Measurements from ENCODE around the gene PELI2. TPM values are rescaled to one million over a fixed set of nuclear protein-coding genes. Genes with fewer than 3 reads are reported as not detected.

Gene PELI2
- total RNA-seq, 1 experiment from 2014 or later, result 2.2 TPM

- peak; percentile 80 for DNase-seq (ENCODE audit: low read depth)
Observed at GRCh38 chr14:56342494-56342942, 224.3 kb downstream of the PELI2 start.

GRCh38 chr14:56349960-56350359, 231.7 kb downstream of the PELI2 start:
- DNase-seq (ENCODE audit: low read depth), result no peak

Data from LHCN-M2 (cell line).